Measurements from ENCODE around the gene RNF212. TPM values are rescaled to one million over a fixed set of nuclear protein-coding genes. Genes with fewer than 3 reads are reported as not detected.
A peak's percentile ranks its signal among the peaks of the same experiment; 100 is the strongest.

The RNF212 gene
- total and polyA plus RNA-seq, 9 of the 15 experiments (the other 6 are each of a cell fraction or from before 2014, with no cell fraction given) = 0.04 TPM; not detected in 8

DNA sequence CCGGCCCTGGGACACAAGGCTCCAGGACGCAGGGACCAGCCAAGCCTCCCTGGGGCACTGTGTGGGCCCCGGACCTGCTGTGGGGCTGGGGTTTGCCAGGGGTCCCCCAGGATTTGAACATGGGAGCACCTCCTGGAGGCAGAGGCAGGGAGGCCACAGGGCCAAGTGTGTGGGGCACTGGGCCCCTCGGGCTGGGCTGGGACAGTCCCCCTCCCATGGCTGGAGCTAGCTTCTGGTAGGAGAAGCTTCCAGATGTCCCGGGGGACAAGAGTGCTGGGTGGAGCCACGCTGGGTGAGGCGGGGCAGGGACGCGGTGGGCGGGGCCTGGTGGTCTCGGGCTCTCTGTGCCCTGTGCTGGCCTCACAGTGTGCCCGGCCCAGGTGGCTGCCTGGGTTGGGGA lies 83.3 kb downstream of the RNF212 start:
- H3K9me3 ChIP-seq (replicated peaks; ENCODE audit: control insufficient read depth, insufficient read depth, low read depth, low read length) = no peaks in the 10 kb centered on the region; the same call in 1 of the 2 replicates
- no peaks in the 10 kb centered on the region for H4K20me1 ChIP-seq (replicated peaks; ENCODE audit: control insufficient read depth, insufficient read depth, low read length)
- in situ Hi-C loops (cut with MboI) = no loop called here
- ChIA-PET POLR2A (interaction anchor here (1.0 to 1.6 kb wide), 2 partner anchors 12 to 87 kb away, joined by 4 to 6 read pairs; no protein-coding TSS in a partner anchor), CTCF (ENCODE audit: low intra/inter-chr PET ratio) (no interaction called here)
- peak overlapping the region; percentile 85 for H2AFZ ChIP-seq (ENCODE audit: low read depth, low read length)
- ATAC-seq (peak; percentile 67), DNase-seq (ENCODE audit: extremely low read depth in 1 of 4, low spot score in 3 of 4) (peak in 3 of 4 experiments; percentile 56 to 72 (median 71)), FAIRE-seq (no peak)
- H3K4me3 ChIP-seq = no peak overlapping the region
- no peak overlapping the region; the same call in 1 of the 2 replicates for H3K4me2 ChIP-seq (ENCODE audit: insufficient read depth, low read length)
- no TSS peak for BruUV-seq (replicated peaks)
- no peak for TF ChIP-seq HNRNPH1 (optimal IDR thresholded peaks at IDR 0.05; ENCODE audit: low read depth, low read length)
- TF ChIP-seq HMGN3 (IDR thresholded peaks at IDR 0.05; ENCODE audit: borderline replicate concordance, extremely low read depth, insufficient read length, low read depth, low read length) = no peak
- peak; percentile 23; the same call in 1 of the 2 replicates for TF ChIP-seq ZBTB7A (IDR thresholded peaks at IDR 0.05; ENCODE audit: borderline replicate concordance, control insufficient read depth, low read depth, low read length)
- TF ChIP-seq CBFB (CRISPR knock-in tag; IDR thresholded peaks at IDR 0.05) = 0 out of 2 replicates have a peak, but pooled peaks have one; percentile 9
- peak; percentile 7 for TF ChIP-seq POLR2G (IDR thresholded peaks at IDR 0.05; ENCODE audit: low read depth, low read length)
- TF ChIP-seq RBFOX2 (IDR thresholded peaks at IDR 0.05; ENCODE audit: low read depth, low read length) = 0 out of 2 replicates have a peak, but pooled peaks have one; percentile 7
- H3K27me3 ChIP-seq (ENCODE audit: control insufficient read depth in 2 of 2, insufficient read depth in 2 of 2, low read length in 2 of 2) = 0 out of 5 replicates have a peak, but pooled peaks cover 0 to 6% of the 10 kb centered on the region in 2 experiments
- H3K9me1 ChIP-seq (ENCODE audit: control insufficient read depth, insufficient read depth, low read length) = no peaks in the 10 kb centered on the region
- H3K27ac ChIP-seq (ENCODE audit: extremely low read depth, low read depth, low read length) = no peak overlapping the region
- intact Hi-C loops (cut with micrococcal nuclease) = no loop called here
- H3K36me3 ChIP-seq (ENCODE audit: control insufficient read depth, insufficient read depth, low read length) = peaks cover 11% of the 10 kb centered on the region; the same call in 2 of the 3 replicates
- no peaks in the 10 kb centered on the region for H3K79me2 ChIP-seq (ENCODE audit: control insufficient read depth, insufficient read depth, low read length)
- WGBS (ENCODE audit: insufficient coverage, low coverage, missing lambda C conversion rate) = 12% methylated on average over 6 of the region's 12 CpGs
- peaks cover 3 to 86% of the 10 kb centered on the region in 2 experiments; a peak in 4 of 5 replicates for H3K4me1 ChIP-seq (replicated peaks in 1 of 2; ENCODE audit: control insufficient read depth in 2 of 2, insufficient read depth in 2 of 2, low read length in 2 of 2)
- peak overlapping the region in 1 of 2 experiments; percentile 89; a peak in 2 of 4 replicates for H3K9ac ChIP-seq (ENCODE audit: insufficient read depth in 1 of 2, low read depth in 2 of 2, low read length in 2 of 2)

Measured in K562 (cell line).